Measurements from ENCODE around the gene PNMA6E. TPM values are rescaled to one million over a fixed set of nuclear protein-coding genes. Genes with fewer than 3 reads are reported as not detected.
"Not testable (repeated sequence)": the region's sequence is repeated elsewhere in the genome, so short reads cannot be mapped to it uniquely, and the experiment has no call there.

The PNMA6E gene
- total and polyA plus RNA-seq, 9 donors: not detected

- Histone ChIP-seq H3K9me3 (replicated peaks; ENCODE audit: control insufficient read depth, low read depth, low read length) (no peaks in the 10 kb centered on the region), H3K36me3 (ENCODE audit: control insufficient read depth, insufficient read depth, low read length) (no peaks in the 10 kb centered on the region), H3K27me3 (ENCODE audit: control insufficient read depth, insufficient read depth, low read length) (peaks cover 5% of the 10 kb centered on the region), H3K4me3 (ENCODE audit: low read length) (no peak overlapping the region), H3K4me1 (ENCODE audit: control insufficient read depth, insufficient read depth, low read length) (no peaks in the 10 kb centered on the region), H3K27ac (ENCODE audit: low read length) (no peak overlapping the region)
- 79% methylated on average over 13 of the region's 17 CpGs for WGBS (ENCODE audit: insufficient coverage)
- DNase-seq: no peak
These were observed 2.7 kb downstream of the PNMA6E start for GRCh38 chrX:153398275-153398960.

GRCh38 chrX:153397256-153397960, 3.7 kb downstream of the PNMA6E start:
- DNase-seq: no peak
- no peak overlapping the region for H3K4me3 ChIP-seq (ENCODE audit: low read length)
- H3K27ac ChIP-seq (ENCODE audit: low read length): no peak overlapping the region
- no peaks in the 10 kb centered on the region for H3K36me3 ChIP-seq (ENCODE audit: control insufficient read depth, insufficient read depth, low read length)
- 80% methylated on average over 27 of the region's 27 CpGs for WGBS (ENCODE audit: insufficient coverage)
- H3K27me3 ChIP-seq (ENCODE audit: control insufficient read depth, insufficient read depth, low read length): peaks cover 5% of the 10 kb centered on the region
- H3K9me3 ChIP-seq (replicated peaks; ENCODE audit: control insufficient read depth, low read depth, low read length): no peaks in the 10 kb centered on the region
- no peaks in the 10 kb centered on the region for H3K4me1 ChIP-seq (ENCODE audit: control insufficient read depth, insufficient read depth, low read length)

- no peak for DNase-seq
- peaks cover 5% of the 10 kb centered on the region for H3K27me3 ChIP-seq (ENCODE audit: control insufficient read depth, insufficient read depth, low read length)
- WGBS (ENCODE audit: insufficient coverage): 76% methylated on average over 21 of the region's 26 CpGs
- H3K9me3 ChIP-seq (replicated peaks; ENCODE audit: control insufficient read depth, low read depth, low read length): no peaks in the 10 kb centered on the region
- H3K27ac ChIP-seq (ENCODE audit: low read length): no peak overlapping the region
- no peaks in the 10 kb centered on the region for H3K4me1 ChIP-seq (ENCODE audit: control insufficient read depth, insufficient read depth, low read length)
- no peak overlapping the region for H3K4me3 ChIP-seq (ENCODE audit: low read length)
- H3K36me3 ChIP-seq (ENCODE audit: control insufficient read depth, insufficient read depth, low read length): no peaks in the 10 kb centered on the region
These were observed 4.6 kb downstream of the PNMA6E start for GRCh38 chrX:153396320-153397195.

- Histone ChIP-seq H3K4me3 (ENCODE audit: low read length) (no peak overlapping the region), H3K27ac (ENCODE audit: low read length) (no peak overlapping the region), H3K27me3 (ENCODE audit: control insufficient read depth, insufficient read depth, low read length) (peaks cover 5% of the 10 kb centered on the region), H3K4me1 (ENCODE audit: control insufficient read depth, insufficient read depth, low read length) (no peaks in the 10 kb centered on the region), H3K9me3 (replicated peaks; ENCODE audit: control insufficient read depth, low read depth, low read length) (no peaks in the 10 kb centered on the region), H3K36me3 (ENCODE audit: control insufficient read depth, insufficient read depth, low read length) (no peaks in the 10 kb centered on the region)
- DNase-seq: no peak
- 82% methylated on average over 23 of the region's 26 CpGs for WGBS (ENCODE audit: insufficient coverage)
These were observed 5.4 kb downstream of the PNMA6E start for GRCh38 chrX:153395613-153396319.

- Histone ChIP-seq H3K4me1 (ENCODE audit: control insufficient read depth, insufficient read depth, low read length) (no peaks in the 10 kb centered on the region), H3K9me3 (replicated peaks; ENCODE audit: control insufficient read depth, low read depth, low read length) (no peaks in the 10 kb centered on the region), H3K27ac (ENCODE audit: low read length) (no peak overlapping the region), H3K27me3 (ENCODE audit: control insufficient read depth, insufficient read depth, low read length) (peaks cover 5% of the 10 kb centered on the region), H3K36me3 (ENCODE audit: control insufficient read depth, insufficient read depth, low read length) (no peaks in the 10 kb centered on the region), H3K4me3 (ENCODE audit: low read length) (no peak overlapping the region)
- no peak for DNase-seq
- 55% methylated on average over 9 of the region's 13 CpGs for WGBS (ENCODE audit: insufficient coverage)
These were observed 6.5 kb downstream of the PNMA6E start for GRCh38 chrX:153394612-153395011.

- Histone ChIP-seq H3K27ac (ENCODE audit: low read length) (no peak overlapping the region), H3K36me3 (ENCODE audit: control insufficient read depth, insufficient read depth, low read length) (no peaks in the 10 kb centered on the region), H3K4me1 (ENCODE audit: control insufficient read depth, insufficient read depth, low read length) (peaks cover 7% of the 10 kb centered on the region), H3K9me3 (replicated peaks; ENCODE audit: control insufficient read depth, low read depth, low read length) (no peaks in the 10 kb centered on the region), H3K27me3 (ENCODE audit: control insufficient read depth, insufficient read depth, low read length) (peaks cover 3% of the 10 kb centered on the region), H3K4me3 (ENCODE audit: low read length) (no peak overlapping the region)
- no peak for DNase-seq
- WGBS (ENCODE audit: insufficient coverage): 77% methylated on average over 8 of the region's 16 CpGs
These were observed 8.4 kb downstream of the PNMA6E start for GRCh38 chrX:153392642-153393321.

- H3K27me3 ChIP-seq (ENCODE audit: control insufficient read depth, insufficient read depth, low read length); H3K4me1 ChIP-seq (ENCODE audit: control insufficient read depth, insufficient read depth, low read length); H3K4me3 ChIP-seq (ENCODE audit: low read length); H3K9me3 ChIP-seq (replicated peaks; ENCODE audit: control insufficient read depth, low read depth, low read length); H3K27ac ChIP-seq (ENCODE audit: low read length); DNase-seq; H3K36me3 ChIP-seq (ENCODE audit: control insufficient read depth, insufficient read depth, low read length): not testable (repeated sequence)
- 100% methylated on average over 1 of the region's 6 CpGs for WGBS (ENCODE audit: insufficient coverage)
These were observed 11.7 kb downstream of the PNMA6E start for GRCh38 chrX:153389460-153389768.

- Histone ChIP-seq H3K36me3 (ENCODE audit: control insufficient read depth, insufficient read depth, low read length) (no peaks in the 10 kb centered on the region), H3K27ac (ENCODE audit: low read length) (no peak overlapping the region), H3K27me3 (ENCODE audit: control insufficient read depth, insufficient read depth, low read length) (no peaks in the 10 kb centered on the region), H3K4me3 (ENCODE audit: low read length) (no peak overlapping the region), H3K4me1 (ENCODE audit: control insufficient read depth, insufficient read depth, low read length) (peaks cover 7% of the 10 kb centered on the region), H3K9me3 (replicated peaks; ENCODE audit: control insufficient read depth, low read depth, low read length) (no peaks in the 10 kb centered on the region)
- 74% methylated on average over 8 of the region's 14 CpGs for WGBS (ENCODE audit: insufficient coverage)
- DNase-seq: no peak
These were observed 12.3 kb downstream of the PNMA6E start for GRCh38 chrX:153388722-153389459.

Data from muscle of leg (tissue), 11 donors.